Left ventricle myocardium inferior (tissue), 1 donor: ENCODE data around the gene CLRN3. TPM values are rescaled to one million over a fixed set of nuclear protein-coding genes. Genes with fewer than 3 reads are reported as not detected.

Source experiments
- DNase-seq: peaks from one replicate; pipeline ENCODE4 v3.0.0-alpha.2; 2020
- H3K27ac ChIP-seq: fragments of 200-600 bp; replicated peaks from 2 replicates; pipeline ENCODE4 v1.8.0; 2021
- H3K27me3 ChIP-seq: fragments of 200-600 bp; 2 replicates; pipeline ENCODE4 v1.8.0; 2021; ENCODE audit warnings: low read depth
- H3K36me3 ChIP-seq: fragments of 200-600 bp; 2 replicates; pipeline ENCODE4 v1.8.0; 2021
- H3K4me1 ChIP-seq: fragments of 200-600 bp; 2 replicates; pipeline ENCODE4 v1.8.0; 2021
- H3K4me3 ChIP-seq: fragments of 200-600 bp; 2 replicates; pipeline ENCODE4 v1.8.0; 2021; ENCODE audit warnings: mild to moderate bottlenecking, moderate library complexity
- H3K9me3 ChIP-seq: fragments of 200-600 bp; replicated peaks from 2 replicates; pipeline ENCODE4 v1.8.0; 2021
- CTCF ChIP-seq: fragments of 200-600 bp; IDR thresholded peaks from 2 replicates; pipeline ENCODE4 v1.8.0; 2021; ENCODE audit warnings: antibody characterized with exemption, mild to moderate bottlenecking, borderline replicate concordance
- intact Hi-C: fragments of 100-400 bp; cut with micrococcal nuclease; formaldehyde crosslinking; loops from one replicate; pipeline ENCODE4 v1.11.0; 2022
- total RNA-seq: library from RNA; stranded (reverse); fragmentation: NEBNext Ultra II Directional; extraction: Animal tissue kit (Norgen Biotek cat#: 25700); gene quantifications from one replicate; pipeline ENCODE4 v1.2.1, GENCODE V29; 2021
- donor health status: DM: no; HTN: yes; CAD: no; lungs with severe emphysema.

CLRN3 gene
- total RNA-seq, 1 donor from 2014 or later = not detected

- intact Hi-C loops = no loop called here
- TF ChIP-seq CTCF = no peak
- Histone ChIP-seq H3K4me1 (peaks cover 14% of the 10 kb centered on the region), H3K9me3 (no peaks in the 10 kb centered on the region), H3K4me3 (no peak overlapping the region), H3K27ac (no peak overlapping the region), H3K27me3 (peaks cover 26% of the 10 kb centered on the region), H3K36me3 (no peaks in the 10 kb centered on the region)
- DNase-seq = no peak
Observed at GRCh38 chr10:127882391-127882790, 10.3 kb downstream of the CLRN3 start.

- Histone ChIP-seq H3K9me3 (no peaks in the 10 kb centered on the region), H3K27ac (peak overlapping the region; percentile 55), H3K4me3 (no peak overlapping the region), H3K27me3 (peaks cover 27% of the 10 kb centered on the region), H3K36me3 (no peaks in the 10 kb centered on the region), H3K4me1 (peaks cover 10% of the 10 kb centered on the region)
- no peak for TF ChIP-seq CTCF
- intact Hi-C loops = no loop called here
- DNase-seq = no peak
Observed at GRCh38 chr10:127881262-127881661, 11.5 kb downstream of the CLRN3 start.

GRCh38 chr10:127880557-127880956, 12.2 kb downstream of the CLRN3 start:
- no peaks in the 10 kb centered on the region for H3K9me3 ChIP-seq
- TF ChIP-seq CTCF = no peak
- no peaks in the 10 kb centered on the region for H3K36me3 ChIP-seq
- H3K4me1 ChIP-seq = peaks cover 10% of the 10 kb centered on the region
- intact Hi-C loops = no loop called here
- no peak overlapping the region for H3K4me3 ChIP-seq
- H3K27ac ChIP-seq = peak overlapping the region; percentile 55
- DNase-seq = no peak
- H3K27me3 ChIP-seq = peaks cover 23% of the 10 kb centered on the region

GRCh38 chr10:127878475-127879055, 14.2 kb downstream of the CLRN3 start:
- peaks cover 23% of the 10 kb centered on the region for H3K27me3 ChIP-seq
- intact Hi-C loops = no loop called here
- no peaks in the 10 kb centered on the region for H3K9me3 ChIP-seq
- no peak for DNase-seq
- H3K4me3 ChIP-seq = no peak overlapping the region
- H3K4me1 ChIP-seq = peaks cover 10% of the 10 kb centered on the region
- H3K27ac ChIP-seq = no peak overlapping the region
- no peak for TF ChIP-seq CTCF
- no peaks in the 10 kb centered on the region for H3K36me3 ChIP-seq

GRCh38 chr10:127877699-127878098, 15.0 kb downstream of the CLRN3 start:
- H3K4me3 ChIP-seq = no peak overlapping the region
- no peaks in the 10 kb centered on the region for H3K9me3 ChIP-seq
- no peak overlapping the region for H3K27ac ChIP-seq
- peaks cover 14% of the 10 kb centered on the region for H3K4me1 ChIP-seq
- H3K36me3 ChIP-seq = no peaks in the 10 kb centered on the region
- H3K27me3 ChIP-seq = peaks cover 20% of the 10 kb centered on the region
- DNase-seq = no peak
- intact Hi-C loops = no loop called here
- TF ChIP-seq CTCF = no peak
